Panc1 (cell line): ENCODE data around the gene RPUSD4. TPM values are rescaled to one million over a fixed set of nuclear protein-coding genes. Genes with fewer than 3 reads are reported as not detected.

Experiments used
- ATAC-seq: fragments of 200-7000 bp; cut with Tn5 transposase; 2 replicates; pipeline ENCODE4 v1.9.1; 2020; ENCODE audit warnings: mild to moderate bottlenecking, moderate library complexity
- BruUV-seq: library from RNA; stranded (reverse); fragments of 400-500 nt; replicated peaks from 2 replicates; lab custom pipeline; 2021; lab: Mats Ljungman, UMichigan
- CTCF ChIA-PET: fragments of 300-600 bp; sonication (Branson Sonifier 250); formaldehyde crosslinking; loops from one replicate; lab custom pipeline; 2022; ENCODE audit warnings: antibody characterized with exemption; lab: Charles Lee
- POLR2A ChIA-PET: fragments of 300-600 bp; sonication (Branson Sonifier 250); formaldehyde crosslinking; loops from one replicate; lab custom pipeline; 2022; ENCODE audit warnings: antibody characterized with exemption; lab: Charles Lee
- DNase-seq: peaks from one replicate; pipeline ENCODE4 v3.0.0-alpha.2; 2010; ENCODE audit warnings: low read depth, low spot score
- H3K27ac ChIP-seq: 2 replicates; pipeline ENCODE4 v1.5.1; 2011; ENCODE audit warnings: mild to moderate bottlenecking, low read length, inconsistent platforms
- H3K27me3 ChIP-seq: fragments of 200-500 bp; sonication (Bioruptor generic); 2 replicates; pipeline ENCODE4 v1.6.0; 2014; ENCODE audit warnings: low read length, inconsistent platforms; ENCODE audit not compliant: control insufficient read depth, insufficient read depth
- H3K36me3 ChIP-seq: fragments of 200-500 bp; sonication (Bioruptor generic); 2 replicates; pipeline ENCODE4 v1.5.1; 2014; ENCODE audit warnings: inconsistent platforms, mild to moderate bottlenecking, low read length, moderate library complexity; ENCODE audit not compliant: control insufficient read depth, insufficient read depth
- H3K4me1 ChIP-seq: 2 replicates; pipeline ENCODE4 v1.5.1; 2011; ENCODE audit warnings: inconsistent platforms, mild to moderate bottlenecking, low read length, moderate library complexity; ENCODE audit not compliant: control insufficient read depth, insufficient read depth
- H3K4me3 ChIP-seq, 2 experiments: 2 replicates each; pipeline ENCODE4 v1.5.1; 2011 to 2012; ENCODE audit warnings: low read depth in 2 of 2, low read length in 2 of 2, mild to moderate bottlenecking in 2 of 2, inconsistent platforms in 1 of 2, moderate library complexity in 1 of 2
- H3K9me3 ChIP-seq: fragments of 200-500 bp; sonication (Bioruptor generic); 2 replicates; pipeline ENCODE4 v1.5.1; 2014; ENCODE audit warnings: low read depth, mild to moderate bottlenecking, inconsistent platforms, low read length, moderate library complexity; ENCODE audit not compliant: control insufficient read depth, insufficient read depth
- POLR2AphosphoS5 ChIP-seq: IDR thresholded peaks from 2 replicates; pipeline ENCODE4 v1.6.1; 2012; ENCODE audit warnings: mild to moderate bottlenecking, low read depth, low read length, moderate library complexity
- REST ChIP-seq, 2 experiments: IDR thresholded peaks; 2 replicates each; pipeline ENCODE4 v1.6.1; 2011 to 2012; ENCODE audit warnings: low read depth in 2 of 2, control low read depth in 1 of 2, low read length in 1 of 2, mild to moderate bottlenecking in 1 of 2, moderate library complexity in 1 of 2; ENCODE audit not compliant: insufficient read depth in 1 of 2
- SIN3A ChIP-seq: IDR thresholded peaks from 2 replicates; pipeline ENCODE4 v1.6.1; 2012; ENCODE audit warnings: low read depth, mild to moderate bottlenecking, low read length, moderate library complexity, borderline replicate concordance; ENCODE audit not compliant: insufficient read depth
- TCF7L2 ChIP-seq: IDR thresholded peaks from 2 replicates; pipeline ENCODE4 v1.6.1; 2011; ENCODE audit warnings: mild to moderate bottlenecking, low read depth, low read length, inconsistent platforms
- in situ Hi-C: cut with HindIII; loops from 2 replicates; pipeline ENCODE4 v1.10.0; 2016; ENCODE audit warnings: low sequenced_read_pairs, low pct_unique_long_range_greater_than_20kb
- intact Hi-C: fragments of 100-400 bp; cut with micrococcal nuclease; formaldehyde crosslinking; loops from one replicate; pipeline ENCODE4 v1.10.0; 2022; ENCODE audit not compliant: unreplicated experiment
- total RNA-seq: library from RNA; stranded (reverse); gene quantifications from one replicate; pipeline ENCODE4 v1.2.1, GENCODE V29; 2021; ENCODE audit not compliant: unreplicated experiment

RPUSD4 gene
- total RNA-seq, 1 experiment from 2014 or later, result 52.3 TPM

DNA sequence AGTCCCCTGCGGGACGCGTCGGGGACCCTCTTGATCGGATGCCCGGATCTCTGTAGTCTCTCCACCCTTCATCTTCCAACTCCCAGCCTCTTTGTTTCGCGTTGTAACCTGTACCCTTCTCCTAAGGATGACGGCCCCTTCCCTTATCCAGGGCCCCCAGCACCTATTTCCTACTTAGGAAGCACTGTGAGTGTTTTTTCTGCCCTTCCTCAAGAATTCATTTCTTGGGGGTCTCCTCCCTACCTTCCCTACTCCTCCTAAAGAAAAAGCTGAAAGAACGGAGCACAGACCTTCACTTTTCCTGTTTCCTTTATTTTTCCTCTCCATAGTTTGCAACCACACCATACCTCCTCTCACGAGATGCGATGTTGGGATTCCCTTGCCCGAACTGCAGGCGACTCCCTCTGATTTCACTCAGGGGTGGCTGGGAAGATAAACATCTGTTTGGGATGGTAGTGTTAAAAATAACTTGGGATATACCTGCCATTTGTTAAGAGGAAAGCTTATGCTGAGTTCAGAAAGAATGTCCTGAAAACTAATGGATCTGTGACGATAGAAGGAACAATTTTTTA lies 725 bp upstream of the RPUSD4 start:
- Histone ChIP-seq H3K36me3 (peaks cover 16% of the 10 kb centered on the region), H3K4me1 (peaks cover 28% of the 10 kb centered on the region), H3K27me3 (no peaks in the 10 kb centered on the region), H3K4me3 (peak overlapping the region; percentile 87 to 99), H3K27ac (peak overlapping the region; percentile 90), H3K9me3 (no peaks in the 10 kb centered on the region)
- DNase-seq (no peak), ATAC-seq (no peak)
- ChIA-PET CTCF (no interaction called here), POLR2A (interaction anchor here (0.6 to 0.8 kb wide), 2 partner anchors 10 to 11 kb away, joined by 3 read pairs; no protein-coding TSS in a partner anchor)
- in situ Hi-C loops, result loop anchor here (25.0 kb wide), 1 partner anchor 275 kb away; the partner anchor contains the start of gene VSIG10L2
- no peak for TF ChIP-seq REST (IDR thresholded peaks at IDR 0.05; ENCODE audit: insufficient read depth in 1 of 2, low read depth in 2 of 2, low read length in 1 of 2)
- intact Hi-C loops, result no loop called here
- BruUV-seq, result TSS peak; percentile 76

GRCh38 chr11:126210871-126211235 lies 597 bp downstream of the RPUSD4 start:
- H3K9me3 ChIP-seq, result no peaks in the 10 kb centered on the region
- peak overlapping the region; percentile 90 for H3K27ac ChIP-seq
- in situ Hi-C loops (loop anchor here (25.0 kb wide), 1 partner anchor 274 kb away; the partner anchor contains the start of gene VSIG10L2), intact Hi-C loops (no loop called here)
- peaks cover 26% of the 10 kb centered on the region for H3K4me1 ChIP-seq
- H3K27me3 ChIP-seq, result no peaks in the 10 kb centered on the region
- peak; percentile 2; the same call in 1 of the 2 replicates for ATAC-seq
- POLR2A ChIA-PET, result no interaction called here
- CTCF ChIA-PET, result no interaction called here
- no peak for TF ChIP-seq POLR2AphosphoS5
- no peak for TF ChIP-seq TCF7L2
- TF ChIP-seq REST (IDR thresholded peaks at IDR 0.05; ENCODE audit: insufficient read depth in 1 of 2, low read depth in 2 of 2, low read length in 1 of 2), result no peak
- no peak for TF ChIP-seq SIN3A
- DNase-seq, result no peak
- no TSS peak for BruUV-seq
- peaks cover 25% of the 10 kb centered on the region for H3K36me3 ChIP-seq
- peak overlapping the region; percentile 87 to 99 for H3K4me3 ChIP-seq
